Caki2 (cell line): Measurements from ENCODE around the gene IRGC. TPM values are rescaled to one million over a fixed set of nuclear protein-coding genes. Genes with fewer than 3 reads are reported as not detected.

Experiments used
- DNase-seq: peaks from one replicate; pipeline ENCODE4 v3.0.0-alpha.2; 2015; ENCODE audit warnings: low read depth
- in situ Hi-C: cut with HindIII; loops from 2 replicates; pipeline ENCODE4 v1.10.0; 2016; ENCODE audit warnings: low sequenced_read_pairs, low pct_unique_long_range_greater_than_20kb, mixed read lengths
- total RNA-seq: library from RNA; depleted of rRNA; stranded (reverse); fragments of >200 nt; shearing (Covaris generic); gene quantifications from 2 replicates; pipeline ENCODE4 v1.2.3, GENCODE V29; 2014; ENCODE audit warnings: low replicate concordance

Gene IRGC
- total RNA-seq, 1 experiment from 2014 or later, result not detected

DNA sequence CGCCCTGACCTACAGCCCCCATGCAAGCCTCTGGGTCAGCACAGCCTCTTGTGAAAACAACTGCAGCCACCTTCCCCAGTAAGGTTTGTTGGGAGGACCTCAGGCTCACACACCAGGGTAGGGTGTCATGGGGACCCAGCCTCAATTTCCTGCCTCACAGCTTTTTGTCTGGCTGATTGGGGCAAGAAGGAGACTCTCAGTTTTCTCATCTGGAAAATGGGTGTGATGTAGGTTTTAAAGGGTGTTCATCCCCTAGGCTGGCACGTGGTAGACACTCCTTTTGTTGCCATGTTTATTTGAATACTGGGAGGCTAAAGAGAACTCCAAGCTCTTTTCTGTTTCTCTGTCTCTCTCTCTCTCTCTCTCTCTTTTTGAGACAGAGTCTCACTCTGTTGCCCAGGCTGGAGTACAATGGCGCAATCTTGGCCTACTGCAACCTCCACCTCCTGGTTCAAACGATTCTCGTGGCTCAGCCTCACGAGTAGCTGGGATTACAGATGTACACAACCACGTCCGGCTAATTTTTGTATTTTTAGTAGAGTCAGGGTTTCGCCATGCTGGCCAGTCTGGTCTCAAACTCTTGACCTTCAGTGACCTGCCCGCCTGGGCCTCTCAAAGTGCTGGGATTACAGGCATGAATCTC is 27.7 kb upstream of the IRGC start:
- no peak for DNase-seq
- in situ Hi-C loops, result no loop called here

DNA sequence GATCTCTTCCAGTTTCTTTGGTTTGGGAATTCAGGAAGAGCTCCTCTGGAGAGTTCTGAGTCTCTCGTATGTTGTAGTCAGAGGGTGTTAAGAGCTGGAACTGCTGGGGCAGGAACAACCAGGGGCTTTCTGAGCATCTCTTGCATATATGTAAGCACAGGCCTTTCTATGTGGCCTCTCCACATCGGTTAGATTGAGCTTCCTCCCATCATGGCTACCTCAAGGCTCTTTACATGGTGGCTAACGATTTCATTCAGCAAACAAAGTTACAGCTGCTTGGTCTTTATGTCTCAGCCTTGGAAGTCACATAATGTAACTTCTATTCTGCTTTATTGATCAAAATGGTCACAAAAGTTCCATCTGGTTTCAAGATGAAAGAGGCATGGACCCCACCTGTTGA is 25.4 kb upstream of the IRGC start:
- DNase-seq, result no peak

DNA sequence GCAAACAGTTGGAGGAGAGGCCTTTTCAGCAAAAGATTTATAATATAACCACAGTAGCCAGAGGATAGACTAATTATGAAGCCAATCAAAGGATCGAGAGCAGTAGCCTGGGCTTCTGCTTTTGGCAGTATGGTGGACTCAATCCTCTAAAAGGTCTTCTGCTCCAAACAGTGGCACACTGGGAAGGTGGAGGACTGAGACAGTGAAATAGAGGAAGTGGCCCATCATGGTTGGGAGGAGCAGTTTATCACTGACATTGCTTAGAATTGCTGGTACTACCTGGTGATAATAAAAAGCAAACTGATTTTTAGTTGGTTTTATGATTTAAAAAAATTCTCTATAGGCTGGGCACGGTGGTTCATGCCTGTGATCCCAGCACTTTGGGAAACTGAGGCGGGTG is 25.0 kb upstream of the IRGC start:
- DNase-seq, result no peak
- in situ Hi-C loops, result no loop called here

More for the DNA sequence above, 25.4 kb upstream of the IRGC start:
- in situ Hi-C loops, result no loop called here

DNA sequence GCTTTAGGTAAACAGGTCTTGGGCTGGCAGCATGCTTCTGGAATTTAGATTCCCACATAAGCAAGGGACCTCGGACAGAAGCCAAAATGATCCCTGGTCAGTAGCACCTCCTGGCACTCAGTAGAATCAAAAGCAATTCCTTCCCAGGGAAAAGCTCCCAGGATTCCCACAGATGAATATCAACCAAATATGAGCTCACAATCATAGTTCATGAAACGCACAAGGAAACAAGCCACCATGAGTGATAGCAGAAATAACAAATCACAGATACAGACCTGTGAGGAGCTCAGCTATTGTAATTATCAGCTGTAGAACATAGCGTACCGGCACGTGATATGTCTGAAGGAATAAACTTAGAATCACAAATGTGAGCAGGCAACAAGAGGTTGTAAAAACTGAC is 24.1 kb upstream of the IRGC start:
- in situ Hi-C loops, result no loop called here
- DNase-seq, result no peak

DNA sequence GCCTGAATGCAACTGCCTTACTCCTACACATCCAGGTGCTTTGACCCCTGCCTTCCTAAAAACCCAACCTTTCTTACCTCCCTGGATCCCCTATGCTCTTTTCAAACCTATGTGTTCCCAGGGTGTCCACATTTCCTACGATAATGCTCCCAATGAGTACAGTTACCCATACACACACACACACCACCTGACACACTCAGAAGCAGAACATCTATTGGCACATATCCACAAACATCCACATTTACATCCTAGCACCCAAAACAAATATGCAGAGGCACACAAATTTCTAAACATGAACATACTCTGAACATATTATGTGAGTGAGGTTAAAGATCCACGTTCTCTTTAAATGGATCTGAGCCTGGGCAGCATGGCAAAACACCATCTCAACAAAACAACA is 23.5 kb upstream of the IRGC start:
- in situ Hi-C loops, result no loop called here
- DNase-seq, result no peak

DNA sequence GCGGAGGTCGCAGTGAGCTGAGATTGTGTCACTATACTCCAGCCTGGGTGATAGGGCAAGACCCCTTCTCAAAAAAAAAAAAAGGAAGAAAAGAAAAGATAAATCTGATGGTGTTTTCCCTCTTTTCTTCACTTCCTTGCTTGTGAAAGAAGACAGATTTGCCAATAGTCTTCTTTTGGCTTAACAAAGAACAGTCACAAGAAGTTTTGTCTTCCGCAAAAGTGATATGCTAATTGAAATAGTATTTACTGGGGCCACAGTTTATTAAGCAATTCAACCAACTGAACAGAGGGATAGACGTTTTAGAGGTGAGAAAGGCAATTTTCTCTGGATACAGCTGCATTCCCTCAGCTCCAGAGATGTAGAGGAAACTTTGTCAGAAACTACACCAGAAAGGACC is 23.0 kb upstream of the IRGC start:
- DNase-seq, result no peak
- in situ Hi-C loops, result no loop called here

DNA sequence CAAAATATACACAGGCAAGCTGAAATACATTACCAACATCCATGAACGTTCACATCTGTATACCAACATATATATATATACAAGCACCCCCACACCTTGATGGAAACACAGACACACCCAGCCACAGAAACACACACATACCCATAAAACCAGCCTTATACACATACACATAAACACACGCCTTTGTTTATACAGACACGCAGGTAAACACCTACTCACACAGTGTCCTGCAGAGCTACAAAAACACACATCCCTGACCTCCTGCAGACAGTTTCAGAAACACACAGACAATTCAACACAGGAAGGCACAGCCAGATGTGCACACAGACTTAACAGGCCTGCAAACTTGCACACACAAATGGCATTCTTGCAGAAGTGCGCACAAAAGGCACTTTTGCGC is 21.3 kb upstream of the IRGC start:
- in situ Hi-C loops, result no loop called here
- DNase-seq, result no peak

DNA sequence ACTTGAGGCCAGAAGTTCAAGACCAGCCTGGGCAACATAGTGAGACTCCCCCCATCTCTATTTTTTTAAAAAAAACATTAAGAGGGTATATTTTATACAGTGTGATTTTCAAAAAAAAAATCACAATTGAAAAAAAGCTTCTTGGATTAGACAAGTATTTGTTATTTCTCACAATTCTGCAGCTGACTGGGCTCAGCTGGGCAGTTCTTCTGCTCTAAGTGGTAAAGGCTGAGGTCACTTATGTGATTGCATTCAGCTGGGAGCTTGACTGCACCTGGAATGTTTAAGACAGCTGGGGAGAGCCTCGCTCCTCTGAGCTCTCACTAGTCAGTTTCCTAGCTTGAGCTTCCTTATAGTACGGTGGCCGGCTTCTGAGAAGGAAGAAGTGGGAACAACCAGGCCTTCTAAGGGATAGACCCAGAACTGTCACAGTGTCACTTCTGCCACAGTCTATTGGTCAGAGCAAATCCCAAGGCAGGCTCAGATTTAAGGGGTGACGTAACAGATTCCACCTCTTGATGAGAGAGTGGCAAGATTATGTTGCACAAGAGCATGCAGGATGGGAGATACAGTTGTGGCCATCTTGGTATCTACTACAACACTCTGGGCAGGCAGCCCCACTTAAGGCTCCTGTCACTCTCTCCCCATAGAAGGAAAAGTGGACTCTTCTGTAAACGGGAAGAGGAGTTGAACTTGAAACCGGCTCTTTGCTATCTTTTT is 19.7 kb upstream of the IRGC start:
- DNase-seq, result no peak
- in situ Hi-C loops, result no loop called here

DNA sequence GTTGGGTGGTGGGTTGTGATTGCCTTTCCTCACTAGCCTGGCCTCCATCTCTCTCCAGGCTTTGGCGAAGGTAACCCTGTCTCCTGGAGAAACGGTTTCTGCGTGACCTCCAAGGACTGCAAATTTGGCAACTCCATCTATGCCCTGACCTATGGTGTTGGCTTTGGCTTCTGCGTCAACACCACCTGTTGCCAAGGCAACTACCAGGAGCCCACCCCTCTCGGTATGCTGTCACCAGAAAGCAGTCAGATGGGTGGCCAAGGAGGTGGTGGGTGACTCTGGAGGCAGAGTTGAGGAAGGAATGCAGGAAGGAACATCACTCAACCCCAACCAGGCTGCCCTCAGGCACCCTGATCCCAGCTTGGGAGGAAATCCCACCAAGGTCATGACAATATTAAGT is 18.6 kb upstream of the IRGC start:
- in situ Hi-C loops, result no loop called here
- DNase-seq, result no peak

DNA sequence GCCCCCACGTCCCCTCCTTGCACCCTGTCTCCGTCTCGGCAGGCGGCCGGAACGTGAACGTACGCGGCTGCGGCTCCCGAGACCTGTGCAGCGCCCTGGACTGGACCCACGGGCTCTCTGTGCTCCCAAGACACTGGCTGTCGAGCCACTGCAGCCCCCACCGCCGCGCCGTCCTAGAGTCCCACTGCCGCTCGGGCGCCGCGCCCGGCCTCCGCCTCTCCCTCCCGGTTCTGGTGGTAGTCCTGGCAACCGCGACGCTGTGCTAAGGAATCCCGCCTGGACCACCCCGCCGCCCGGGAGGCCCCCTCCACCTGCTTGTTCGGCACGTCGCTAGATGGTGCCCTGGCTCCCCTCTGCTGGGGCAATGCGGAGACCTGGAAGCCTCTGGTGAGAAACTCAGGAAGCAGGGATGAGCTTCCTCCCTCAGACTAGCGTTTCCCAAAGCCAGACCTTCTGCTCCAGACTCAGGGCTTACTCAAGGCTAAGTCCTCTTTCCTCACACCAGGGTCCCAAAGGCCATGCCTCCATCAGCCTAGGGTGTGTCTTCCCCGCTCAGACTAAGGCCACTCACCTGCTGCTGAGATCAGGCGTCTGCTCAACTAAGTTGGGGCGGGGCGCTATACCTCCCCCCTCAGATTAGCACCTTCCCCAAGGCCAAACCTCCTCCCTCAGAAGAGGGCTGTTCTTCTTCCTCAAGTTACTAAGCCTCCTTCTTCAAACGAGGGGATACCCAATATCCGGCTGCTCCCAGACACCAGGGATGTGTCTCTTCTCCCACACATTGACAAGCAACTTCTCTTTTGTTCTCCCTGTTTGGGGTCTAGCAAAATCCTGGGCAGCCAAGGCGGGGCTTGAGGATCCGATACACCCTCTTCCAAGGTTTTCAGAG is 16.1 kb upstream of the IRGC start:
- in situ Hi-C loops, result no loop called here
- DNase-seq, result no peak

DNA sequence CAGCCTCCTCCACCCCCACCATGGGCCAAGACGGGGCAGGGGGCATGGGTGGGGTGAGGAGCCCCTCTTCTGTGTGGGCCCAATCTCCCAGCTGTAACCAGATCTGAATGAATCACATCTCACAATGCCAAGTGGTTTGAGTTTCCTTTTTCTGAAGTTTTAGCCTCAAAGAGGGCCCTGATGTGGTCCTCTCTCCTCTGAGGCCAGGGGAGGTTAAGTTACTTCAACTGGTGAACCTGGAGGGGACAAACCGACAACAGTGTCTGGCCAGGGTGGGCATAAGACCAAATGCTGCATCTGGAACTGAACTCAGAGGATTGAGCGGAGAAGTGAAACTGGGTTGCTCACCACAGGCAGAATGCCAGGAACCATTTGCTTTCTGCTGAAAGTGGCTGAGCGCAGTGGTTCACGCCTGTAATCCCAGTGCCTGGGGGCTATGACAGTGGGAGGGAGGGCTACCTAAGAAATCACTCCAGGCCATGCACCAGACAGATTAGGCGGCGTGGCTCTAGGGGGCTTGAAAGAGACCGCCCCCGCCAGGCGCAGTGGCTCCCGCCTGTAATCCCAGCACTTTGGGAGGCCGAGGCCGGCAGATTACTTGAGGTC is 15.4 kb upstream of the IRGC start:
- no peak for DNase-seq
- in situ Hi-C loops, result no loop called here

DNA sequence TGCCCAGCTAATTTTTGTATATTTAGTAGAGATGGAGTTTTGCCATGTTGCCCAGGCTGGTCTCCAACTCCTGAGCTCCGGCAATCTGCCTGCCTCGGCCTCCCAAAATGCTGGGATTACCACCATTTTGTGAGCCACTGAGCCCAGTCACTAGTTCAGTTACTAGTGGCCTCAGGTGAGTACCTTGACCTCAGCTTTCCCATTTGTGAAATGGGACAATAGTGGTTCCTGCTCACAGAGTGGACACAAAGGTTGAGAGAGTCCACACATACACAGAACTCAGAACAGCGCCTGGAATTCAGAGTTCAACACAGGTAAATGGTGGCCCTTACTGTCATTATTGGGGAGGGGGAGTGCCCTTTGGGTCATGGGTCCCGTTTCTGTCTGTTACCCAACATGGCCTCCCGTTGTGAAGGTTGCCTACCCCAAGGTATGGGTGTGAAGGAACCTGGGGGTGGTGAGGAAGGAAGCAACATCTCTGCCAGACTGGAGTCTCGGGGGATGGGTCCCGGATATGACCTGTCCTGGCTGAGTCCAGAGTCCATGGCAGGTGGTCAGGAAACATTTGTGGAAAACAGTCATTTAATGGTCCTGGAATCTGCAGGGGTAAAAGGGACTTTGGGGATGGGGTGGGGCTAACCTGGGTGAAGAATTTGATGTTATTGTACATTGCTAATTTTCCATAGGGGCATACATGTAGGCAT is 11.7 kb upstream of the IRGC start:
- DNase-seq, result no peak
- in situ Hi-C loops, result no loop called here

DNA sequence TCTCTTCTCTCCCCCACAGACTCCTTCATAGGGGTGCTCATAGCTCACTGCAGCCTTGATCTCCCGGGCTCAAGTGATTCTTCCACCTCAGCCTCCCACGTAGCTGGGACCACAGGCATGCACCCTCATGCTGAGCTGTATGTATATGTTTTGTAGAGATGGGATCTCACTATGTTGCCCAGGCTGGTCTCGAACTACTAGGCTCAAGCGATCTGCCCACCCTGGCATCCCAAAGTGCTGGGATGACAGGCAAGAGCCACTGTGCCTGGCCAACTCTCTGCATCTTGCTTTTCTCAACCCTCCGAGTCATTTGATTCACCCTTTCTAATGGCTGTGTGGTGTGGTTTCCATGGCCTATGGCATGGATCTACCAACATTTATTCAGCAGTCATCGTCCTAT is 10.1 kb upstream of the IRGC start:
- in situ Hi-C loops, result no loop called here
- no peak for DNase-seq

DNA sequence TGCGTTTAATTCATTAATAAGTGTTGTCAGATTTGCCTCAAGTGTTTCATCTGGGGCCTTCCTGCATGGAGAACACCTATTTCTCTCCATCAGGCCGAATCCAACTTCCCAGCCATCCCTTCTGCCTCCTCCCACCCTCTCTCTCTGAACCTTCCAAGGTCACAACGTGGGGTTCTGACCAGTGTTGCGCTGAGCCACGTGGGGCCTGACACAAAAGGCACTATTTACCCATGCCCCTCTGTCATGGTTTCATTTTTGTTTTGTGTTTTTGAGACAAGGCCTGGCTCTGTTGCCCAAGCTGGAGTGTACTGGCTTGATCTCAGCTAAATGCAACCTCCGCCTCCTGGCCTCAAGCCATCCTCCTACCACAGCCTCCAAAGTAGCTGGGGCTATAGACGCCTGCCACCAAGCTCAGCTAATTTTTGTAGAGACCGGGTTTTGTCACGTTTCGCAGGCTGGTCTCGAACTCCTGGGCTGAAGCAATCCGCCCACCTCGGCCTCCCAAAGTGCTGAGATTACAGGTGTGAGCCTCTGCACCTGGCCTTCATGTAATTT is 8.6 kb upstream of the IRGC start:
- no peak for DNase-seq
- in situ Hi-C loops, result no loop called here

DNA sequence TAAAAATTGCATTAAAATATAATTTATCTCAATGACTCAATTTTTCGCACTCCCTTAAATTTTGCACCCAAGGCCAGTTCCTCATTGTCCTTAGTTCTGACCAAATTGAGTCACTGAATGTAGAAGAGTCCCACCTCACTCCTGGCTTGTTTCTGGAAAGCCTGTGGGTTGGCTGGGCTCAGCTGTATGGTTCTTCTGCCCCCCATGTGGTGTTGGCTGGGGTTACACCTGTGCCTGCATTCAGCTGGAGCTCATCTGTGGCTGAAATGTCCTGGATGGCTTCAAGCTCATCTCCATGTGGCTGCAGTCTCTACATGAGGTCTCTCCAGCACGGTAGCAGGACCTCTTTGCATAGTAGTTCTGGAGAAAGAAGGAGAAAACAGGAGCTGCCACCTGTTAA is 7.2 kb upstream of the IRGC start:
- in situ Hi-C loops, result no loop called here
- no peak for DNase-seq

DNA sequence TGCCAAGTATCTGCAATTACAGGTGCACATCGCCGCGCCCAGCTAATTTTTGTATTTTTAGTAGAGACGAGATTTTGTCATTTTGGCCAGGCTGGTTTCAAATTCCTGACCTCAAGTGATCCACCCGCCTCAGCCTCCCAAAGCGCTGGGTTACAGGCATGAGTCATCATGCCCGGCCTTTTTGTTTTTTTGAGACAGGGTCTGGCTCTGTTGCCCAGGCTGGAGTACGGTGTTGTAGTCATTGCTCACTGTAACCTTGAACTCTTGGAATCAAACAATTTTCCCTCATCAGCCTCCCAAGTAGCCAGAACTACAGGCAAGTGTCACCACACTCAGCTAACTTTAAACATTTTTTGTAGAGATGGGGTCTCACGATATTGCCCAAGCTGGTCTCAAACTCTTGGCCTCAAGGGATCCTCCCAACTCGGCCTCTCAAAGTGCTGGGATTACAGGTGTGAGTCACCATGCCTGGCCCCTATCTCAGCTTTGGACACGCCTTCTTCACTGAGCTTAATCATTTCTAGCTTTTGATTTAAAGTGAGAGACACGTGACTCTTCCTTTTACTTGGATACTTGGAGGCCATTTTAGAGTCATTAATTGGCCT is 4.0 kb upstream of the IRGC start:
- DNase-seq, result peak; percentile 43

DNA sequence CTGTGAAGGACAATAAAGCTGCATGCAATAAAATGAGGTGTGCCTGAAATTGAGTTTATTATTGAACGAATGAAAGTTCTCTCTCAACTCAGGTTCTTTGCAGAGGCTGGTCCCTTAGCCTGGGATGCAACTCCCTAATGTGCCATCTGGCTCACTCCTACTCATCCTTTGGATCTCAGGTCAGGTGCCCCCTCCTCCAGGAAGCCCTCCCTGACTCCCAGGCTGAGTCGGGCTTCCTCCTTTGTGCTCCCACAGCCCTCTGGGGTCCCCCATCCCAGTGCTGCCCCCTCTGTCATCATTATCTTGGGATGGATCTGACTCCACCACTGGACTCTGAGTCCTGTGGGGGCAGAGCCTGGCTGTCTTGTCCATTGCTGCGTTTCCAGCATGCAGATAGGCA is 2.7 kb upstream of the IRGC start:
- no peak for DNase-seq
- in situ Hi-C loops, result no loop called here

More for the DNA sequence above, 4.0 kb upstream of the IRGC start:
- in situ Hi-C loops, result no loop called here
